Activated T-cell treated with anti-CD3 and anti-CD28 coated beads, Interleukin-2, amount 50 U/mL, for 72 hours (primary cell): ENCODE results near the gene PILRA. TPM values are rescaled to one million over a fixed set of nuclear protein-coding genes. Genes with fewer than 3 reads are reported as not detected.
A peak's percentile ranks its signal among the peaks of the same experiment; 100 is the strongest.

ENCODE experiments used
- ATAC-seq, 2 donors: fragments of 150-1000 bp; cut with Tn5 transposase; replicated peaks in 1 of 2; 2 replicates each; pipeline ENCODE4 v1.10.0; 2021; ENCODE audit warnings: moderate library complexity in 2 of 2, mild to moderate bottlenecking in 1 of 2
- DNase-seq, 2 donors: peaks; one replicate each; pipeline ENCODE4 v3.0.0; 2021 to 2022; ENCODE audit warnings: mixed read lengths in 1 of 2
- H3K27ac Mint-ChIP-seq: one replicate; pipeline ENCODE4 v1.8.0; 2022; ENCODE audit warnings: mild to moderate bottlenecking, moderate library complexity, mixed read lengths
- H3K27me3 Mint-ChIP-seq: one replicate; pipeline ENCODE4 v1.8.0; 2022; ENCODE audit warnings: low read depth, mixed read lengths
- H3K36me3 Mint-ChIP-seq, 2 donors: one replicate each; pipeline ENCODE4 v1.8.0; 2022; ENCODE audit warnings: mixed read lengths in 2 of 2, mild to moderate bottlenecking in 1 of 2; ENCODE audit not compliant: insufficient read depth in 2 of 2
- H3K4me1 Mint-ChIP-seq: one replicate; pipeline ENCODE4 v1.8.0; 2022; ENCODE audit warnings: low read depth, mixed read lengths
- H3K4me3 Mint-ChIP-seq, 2 donors: one replicate each; pipeline ENCODE4 v1.8.0; 2022; ENCODE audit warnings: mild to moderate bottlenecking in 2 of 2, mixed read lengths in 2 of 2, moderate library complexity in 2 of 2
- H3K9me3 Mint-ChIP-seq, 2 donors: one replicate each; pipeline ENCODE4 v1.8.0; 2022; ENCODE audit warnings: mixed read lengths in 2 of 2
- total RNA-seq, 2 donors: library from RNA; stranded (reverse); gene quantifications; one replicate each; pipeline ENCODE4 v1.2.3, GENCODE V29; 2022

Gene PILRA
- total RNA-seq, 2 donors from 2014 or later = 3.4 to 14.1 TPM

- H3K4me3 Mint-ChIP-seq = no peak overlapping the region
- peaks cover 6% of the 10 kb centered on the region for H3K27me3 Mint-ChIP-seq
- DNase-seq = no peak
- ATAC-seq = peak in 1 of 2 donors; percentile 21
- peaks cover 6% of the 10 kb centered on the region for H3K4me1 Mint-ChIP-seq
- H3K36me3 Mint-ChIP-seq = no peaks in the 10 kb centered on the region
- H3K27ac Mint-ChIP-seq = no peak overlapping the region
- no peaks in the 10 kb centered on the region for H3K9me3 Mint-ChIP-seq
Measured at GRCh38 chr7:100413889-100414288, 40.6 kb downstream of the PILRA start.

GRCh38 chr7:100415448-100415847 lies 42.2 kb downstream of the PILRA start:
- H3K9me3 Mint-ChIP-seq = no peaks in the 10 kb centered on the region
- DNase-seq = no peak
- H3K27me3 Mint-ChIP-seq = peaks cover 6% of the 10 kb centered on the region
- no peaks in the 10 kb centered on the region for H3K36me3 Mint-ChIP-seq
- ATAC-seq = no peak
- H3K4me3 Mint-ChIP-seq = no peak overlapping the region
- no peak overlapping the region for H3K27ac Mint-ChIP-seq
- H3K4me1 Mint-ChIP-seq = peaks cover 6% of the 10 kb centered on the region

GRCh38 chr7:100418930-100419659 lies 45.8 kb downstream of the PILRA start:
- Mint-ChIP-seq H3K4me3 (no peak overlapping the region), H3K9me3 (no peaks in the 10 kb centered on the region), H3K27me3 (no peaks in the 10 kb centered on the region), H3K27ac (no peak overlapping the region), H3K4me1 (no peaks in the 10 kb centered on the region), H3K36me3 (no peaks in the 10 kb centered on the region)
- DNase-seq (no peak), ATAC-seq (no peak)

GRCh38 chr7:100419660-100420226 lies 46.5 kb downstream of the PILRA start:
- ATAC-seq (no peak), DNase-seq (no peak)
- Mint-ChIP-seq H3K27me3 (no peaks in the 10 kb centered on the region), H3K4me1 (no peaks in the 10 kb centered on the region), H3K27ac (no peak overlapping the region), H3K9me3 (no peaks in the 10 kb centered on the region), H3K4me3 (no peak overlapping the region), H3K36me3 (no peaks in the 10 kb centered on the region)

- H3K27ac Mint-ChIP-seq = no peak overlapping the region
- no peaks in the 10 kb centered on the region for H3K9me3 Mint-ChIP-seq
- peaks cover 3 to 4% of the 10 kb centered on the region in 2 donors for H3K36me3 Mint-ChIP-seq
- H3K4me1 Mint-ChIP-seq = peaks cover 6% of the 10 kb centered on the region
- DNase-seq (no peak), ATAC-seq (no peak)
- no peaks in the 10 kb centered on the region for H3K27me3 Mint-ChIP-seq
- no peak overlapping the region for H3K4me3 Mint-ChIP-seq
Measured at GRCh38 chr7:100423315-100423714, 50.0 kb downstream of the PILRA start.

GRCh38 chr7:100425347-100425746 lies 52.1 kb downstream of the PILRA start:
- H3K27ac Mint-ChIP-seq = no peak overlapping the region
- ATAC-seq (no peak), DNase-seq (no peak)
- peaks cover 17% of the 10 kb centered on the region for H3K4me1 Mint-ChIP-seq
- H3K9me3 Mint-ChIP-seq = no peaks in the 10 kb centered on the region
- H3K4me3 Mint-ChIP-seq = no peak overlapping the region
- H3K27me3 Mint-ChIP-seq = no peaks in the 10 kb centered on the region
- H3K36me3 Mint-ChIP-seq = peaks cover 8 to 10% of the 10 kb centered on the region in 2 donors

GRCh38 chr7:100426516-100426915 lies 53.2 kb downstream of the PILRA start:
- Mint-ChIP-seq H3K9me3 (no peaks in the 10 kb centered on the region), H3K4me1 (peaks cover 21% of the 10 kb centered on the region), H3K27me3 (no peaks in the 10 kb centered on the region), H3K27ac (no peak overlapping the region), H3K36me3 (peaks cover 8 to 10% of the 10 kb centered on the region in 2 donors), H3K4me3 (no peak overlapping the region)
- ATAC-seq (no peak), DNase-seq (no peak)

GRCh38 chr7:100427762-100428198 lies 54.5 kb downstream of the PILRA start:
- ATAC-seq = no peak
- Mint-ChIP-seq H3K27me3 (no peaks in the 10 kb centered on the region), H3K9me3 (no peaks in the 10 kb centered on the region), H3K4me3 (peak overlapping the region; percentile 90 to 94), H3K4me1 (peaks cover 33% of the 10 kb centered on the region), H3K27ac (peak overlapping the region; percentile 98), H3K36me3 (peaks cover 8 to 12% of the 10 kb centered on the region in 2 donors)
- DNase-seq = no peak

GRCh38 chr7:100428199-100428966 lies 55.1 kb downstream of the PILRA start, which contains the start of gene ZCWPW1:
ZCWPW1 (minus strand) TSS chr7:100428703; CDS start chr7:100420649, 8,054 bp downstream.
- H3K4me3 Mint-ChIP-seq = peak within 1 kb of the TSS; percentile 90 to 94
- ATAC-seq (peak; percentile 55), DNase-seq (peak; percentile 97 to 98)
- H3K36me3 Mint-ChIP-seq = peaks cover 8 to 17% of the 10 kb centered on the region in 2 donors
- H3K9me3 Mint-ChIP-seq = no peaks in the 10 kb centered on the region
- H3K27ac Mint-ChIP-seq = peak within 1 kb of the TSS; percentile 98
- no peaks in the 10 kb centered on the region for H3K27me3 Mint-ChIP-seq
- H3K4me1 Mint-ChIP-seq = peaks cover 37% of the 10 kb centered on the region

GRCh38 chr7:100428967-100429636 lies 55.8 kb downstream of the PILRA start:
- Mint-ChIP-seq H3K9me3 (no peaks in the 10 kb centered on the region), H3K27me3 (no peaks in the 10 kb centered on the region), H3K36me3 (peaks cover 11 to 23% of the 10 kb centered on the region in 2 donors), H3K4me1 (peaks cover 44% of the 10 kb centered on the region), H3K27ac (peak overlapping the region; percentile 98), H3K4me3 (peak overlapping the region; percentile 90 to 94)
- ATAC-seq (peak; percentile 64 to 67), DNase-seq (peak; percentile 100)

- H3K27me3 Mint-ChIP-seq = no peaks in the 10 kb centered on the region
- peaks cover 52% of the 10 kb centered on the region for H3K4me1 Mint-ChIP-seq
- peak; percentile 94 to 97 for DNase-seq
- peak within 1 kb of the TSS; percentile 98 for H3K27ac Mint-ChIP-seq
- H3K9me3 Mint-ChIP-seq = no peaks in the 10 kb centered on the region
- peak within 1 kb of the TSS; percentile 90 to 94 for H3K4me3 Mint-ChIP-seq
- H3K36me3 Mint-ChIP-seq = peaks cover 15 to 30% of the 10 kb centered on the region in 2 donors
- peak; percentile 43 to 45 for ATAC-seq
Measured at GRCh38 chr7:100429637-100430492, 56.6 kb downstream of the PILRA start, which contains the start of gene MEPCE. MEPCE (plus strand) TSS chr7:100429831; CDS start chr7:100430019, 188 bp downstream.
